Bronchial epithelial cell (primary cell): ENCODE measurements around the gene RBFOX2. TPM values are rescaled to one million over a fixed set of nuclear protein-coding genes. Genes with fewer than 3 reads are reported as not detected.
A peak's percentile ranks its signal among the peaks of the same experiment; 100 is the strongest.

ENCODE experiments used
- DNase-seq: peaks from one replicate; pipeline ENCODE4 v3.0.0-alpha.2; 2010; ENCODE audit warnings: low read depth
- FAIRE-seq: peaks from 2 replicates; lab custom pipeline; 2011; peaks lifted over from hg19 to GRCh38; lab: Jason Lieb, UNC
- H3K27me3 ChIP-seq: 2 replicates; pipeline ENCODE4 v1.5.1; 2011; ENCODE audit warnings: low read length; ENCODE audit not compliant: control insufficient read depth, insufficient read depth
- H3K36me3 ChIP-seq: 2 replicates; pipeline ENCODE4 v1.5.1; 2011; ENCODE audit warnings: low read length; ENCODE audit not compliant: control insufficient read depth, insufficient read depth
- H3K4me3 ChIP-seq: 2 replicates; pipeline ENCODE4 v1.5.1; 2011; ENCODE audit warnings: mild to moderate bottlenecking, low read depth, low read length, control low read depth
- CTCF ChIP-seq: IDR thresholded peaks from 2 replicates; pipeline ENCODE4 v1.5.1; 2011; ENCODE audit warnings: mild to moderate bottlenecking, moderate library complexity, low read length, control low read depth, inconsistent platforms; ENCODE audit not compliant: insufficient read depth, severe bottlenecking
- total RNA-seq: library from RNA; depleted of rRNA; stranded (reverse); fragments of >200 nt; gene quantifications from 2 replicates; pipeline ENCODE4 v1.2.1, GENCODE V29; 2014

Gene RBFOX2
- total RNA-seq, 1 donor from 2014 or later: 69.5 TPM

GRCh38 chr22:35903571-35904335, 124.9 kb downstream of the RBFOX2 start:
- TF ChIP-seq CTCF: no peak
- Histone ChIP-seq H3K36me3 (no peaks in the 10 kb centered on the region), H3K27me3 (no peaks in the 10 kb centered on the region), H3K4me3 (no peak overlapping the region)
- no peak for FAIRE-seq
- no peak for DNase-seq

- no peaks in the 10 kb centered on the region for H3K27me3 ChIP-seq
- H3K36me3 ChIP-seq: no peaks in the 10 kb centered on the region
- no peak for FAIRE-seq
- no peak for TF ChIP-seq CTCF
- H3K4me3 ChIP-seq: no peak overlapping the region
- peak; percentile 86 for DNase-seq
These were observed 128.0 kb downstream of the RBFOX2 start for GRCh38 chr22:35900483-35901168.

GRCh38 chr22:35899736-35900135, 128.9 kb downstream of the RBFOX2 start:
- FAIRE-seq: no peak
- no peak for DNase-seq
- no peak for TF ChIP-seq CTCF
- no peaks in the 10 kb centered on the region for H3K36me3 ChIP-seq
- H3K4me3 ChIP-seq: no peak overlapping the region
- no peaks in the 10 kb centered on the region for H3K27me3 ChIP-seq

GRCh38 chr22:35896111-35896705, 132.4 kb downstream of the RBFOX2 start:
- Histone ChIP-seq H3K4me3 (no peak overlapping the region), H3K36me3 (no peaks in the 10 kb centered on the region), H3K27me3 (no peaks in the 10 kb centered on the region)
- peak; percentile 41 for DNase-seq
- TF ChIP-seq CTCF: no peak
- FAIRE-seq: peak; percentile 23

GRCh38 chr22:35894937-35895708, 133.5 kb downstream of the RBFOX2 start:
- no peak for FAIRE-seq
- peak; percentile 97 for DNase-seq
- Histone ChIP-seq H3K4me3 (peak overlapping the region; percentile 22), H3K27me3 (no peaks in the 10 kb centered on the region), H3K36me3 (no peaks in the 10 kb centered on the region)
- TF ChIP-seq CTCF: no peak
